Measurements from ENCODE around the gene PSMA7.

DNA sequence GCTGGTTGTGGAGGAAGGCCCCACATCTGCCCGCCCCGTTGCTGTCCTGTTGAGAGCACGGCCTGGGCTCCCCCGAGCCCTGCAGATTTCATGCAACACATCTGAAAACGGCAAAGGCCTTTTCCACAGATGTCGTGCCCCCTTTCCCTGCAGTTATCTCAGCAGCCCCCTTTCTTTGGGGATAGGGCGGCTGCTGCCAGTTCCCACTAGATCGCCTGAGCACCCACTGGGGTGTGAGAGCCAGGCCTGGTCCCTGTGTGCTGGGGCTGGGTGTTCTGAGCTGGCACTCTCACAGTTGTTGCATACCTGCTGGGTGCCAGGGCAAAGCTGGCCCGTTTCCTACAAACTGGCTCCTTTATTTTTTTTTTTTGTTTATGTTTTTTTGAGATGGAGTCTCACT, 27.3 kb upstream of the PSMA7 start:
- TF ChIP-seq POLR2A (IDR thresholded peaks at IDR 0.05; ENCODE audit: low read depth, low read length) (no peak), TAF1 (IDR thresholded peaks at IDR 0.05; ENCODE audit: low read depth, low read length) (no peak), POLR2AphosphoS5 (IDR thresholded peaks at IDR 0.05; ENCODE audit: low read depth, low read length) (no peak), SPI1 (IDR thresholded peaks at IDR 0.05; ENCODE audit: low read depth, low read length) (no peak), PAX5 (IDR thresholded peaks at IDR 0.05; ENCODE audit: insufficient read depth, low read length, severe bottlenecking) (no peak)
